ENCODE results near the gene SQOR.

GRCh38 chr15:45662375-45662774 is 27.5 kb downstream of the SQOR start:
- TF ChIP-seq CTCF (conservative IDR thresholded peaks at IDR 0.05 in 1 of 2, IDR thresholded peaks at IDR 0.05 in 1 of 2; ENCODE audit: low read depth in 1 of 2, low read length in 2 of 2) (no peak), EZH2 (IDR thresholded peaks at IDR 0.05; ENCODE audit: low read length, missing control alignments) (no peak)
